GM18498 (cell line): ENCODE measurements around the gene MSMP.

Experiments used
- ATAC-seq: cut with Tn5 transposase; IDR thresholded peaks from one replicate; pipeline ENCODE4 v1.9.1; 2021; ENCODE audit warnings: mild to moderate bottlenecking, moderate library complexity; ENCODE audit not compliant: unreplicated experiment

Gene MSMP

GRCh38 chr9:35771943-35772342 is 17.9 kb upstream of the MSMP start:
- ATAC-seq = no peak

GRCh38 chr9:35771534-35771933 is 17.5 kb upstream of the MSMP start:
- no peak for ATAC-seq

- ATAC-seq = no peak
Measured at GRCh38 chr9:35771075-35771433, 17.0 kb upstream of the MSMP start.

- no peak for ATAC-seq
Measured at GRCh38 chr9:35769763-35770162, 15.7 kb upstream of the MSMP start.

- ATAC-seq = no peak
Measured at GRCh38 chr9:35767458-35767857, 13.4 kb upstream of the MSMP start.

DNA sequence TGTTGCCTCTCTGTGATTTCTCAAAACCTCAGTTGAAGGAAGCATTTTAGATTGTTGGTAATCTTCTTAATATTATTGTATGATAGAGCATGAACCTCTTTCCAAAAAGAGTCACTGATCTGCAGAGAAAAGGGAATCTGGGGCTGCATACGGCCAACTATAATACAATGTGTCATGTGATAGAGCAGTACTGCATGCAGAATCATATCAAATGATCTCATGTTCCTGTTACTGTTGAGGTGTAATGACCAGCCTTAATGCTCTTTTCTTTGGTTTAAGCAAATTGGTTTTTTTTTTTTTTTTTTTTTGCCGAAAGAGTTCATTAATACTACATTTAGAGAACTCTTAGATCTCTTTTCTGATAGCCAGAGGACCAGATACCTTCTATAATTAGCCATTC is 12.9 kb upstream of the MSMP start:
- no peak for ATAC-seq

GRCh38 chr9:35763803-35764202 is 9.7 kb upstream of the MSMP start:
- no peak for ATAC-seq

GRCh38 chr9:35763181-35763580 is 9.1 kb upstream of the MSMP start:
- no peak for ATAC-seq

DNA sequence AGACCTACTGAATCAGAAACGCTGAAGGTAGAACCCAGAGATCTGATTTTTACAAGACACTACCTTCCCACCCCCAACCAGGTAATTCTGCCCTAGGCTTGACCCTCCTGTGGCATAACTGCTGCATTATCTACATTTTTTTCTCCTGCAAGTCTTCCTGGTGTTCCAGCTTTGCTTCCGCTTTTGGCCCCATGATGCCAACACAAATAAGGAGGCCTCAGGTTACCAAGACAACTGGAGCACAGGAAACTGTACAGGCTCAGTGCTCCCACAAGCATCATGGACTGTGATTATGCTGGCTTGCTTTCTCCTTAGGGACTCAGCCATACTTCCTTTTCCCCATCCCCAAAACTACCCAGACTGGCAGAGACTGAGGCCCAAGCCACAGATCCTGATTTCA is 6.6 kb upstream of the MSMP start:
- no peak for ATAC-seq

- ATAC-seq = no peak
Measured at GRCh38 chr9:35759795-35760194, 5.7 kb upstream of the MSMP start.

GRCh38 chr9:35758475-35759050 is 4.5 kb upstream of the MSMP start:
- ATAC-seq = no peak

GRCh38 chr9:35757892-35758275 is 3.8 kb upstream of the MSMP start:
- ATAC-seq = no peak

- peak; percentile 46 for ATAC-seq
Measured at GRCh38 chr9:35757226-35757891, 3.3 kb upstream of the MSMP start.

DNA sequence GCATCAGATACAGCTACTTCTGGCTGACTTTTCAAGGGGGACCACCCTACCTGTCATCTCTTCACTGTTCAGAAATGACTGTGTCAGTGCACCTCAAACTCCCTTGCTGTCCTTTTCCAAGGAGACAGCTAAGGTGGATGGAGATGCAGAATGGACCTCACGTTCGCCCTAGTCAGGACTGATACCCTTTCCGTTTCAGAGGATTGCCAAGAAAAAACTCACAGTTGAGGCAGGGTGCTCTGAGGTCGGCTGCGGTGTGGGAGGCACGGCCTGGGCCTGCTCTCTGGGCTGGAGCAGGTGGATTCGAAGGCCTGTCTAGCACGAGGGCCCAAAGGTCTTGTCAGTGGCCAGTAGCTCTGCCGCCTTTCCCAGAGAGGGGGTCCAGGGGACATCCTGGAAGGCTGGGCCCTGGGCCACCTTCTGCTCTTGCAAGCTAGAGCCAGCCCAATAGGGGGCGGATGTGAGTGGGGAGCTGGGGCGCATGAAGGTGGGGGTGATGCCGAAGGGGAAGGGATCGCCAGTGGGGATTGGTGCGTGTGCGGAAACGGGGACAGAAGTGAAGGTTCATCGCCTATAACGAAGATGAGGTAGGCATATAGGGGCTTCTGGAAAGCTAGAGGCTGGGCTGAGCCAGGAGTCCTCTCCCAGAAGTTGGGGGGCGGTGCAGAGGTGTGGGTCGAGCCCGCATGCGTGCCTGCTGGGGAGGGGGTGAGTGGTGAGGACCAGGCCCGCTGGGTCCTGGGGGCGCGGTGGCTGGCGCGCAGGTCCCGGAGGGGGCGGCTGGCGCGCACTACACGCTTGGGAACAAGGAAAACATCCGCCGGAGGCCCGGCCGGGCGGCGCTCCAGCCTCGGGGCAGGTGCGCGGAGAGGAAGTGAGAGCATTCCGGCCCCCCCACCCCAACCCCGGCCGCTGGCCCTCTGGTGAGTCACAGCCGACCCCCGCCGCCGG is 2.5 kb upstream of the MSMP start:
- ATAC-seq = peak; percentile 77

- no peak for ATAC-seq
Measured at GRCh38 chr9:35755071-35755470, 995 bp upstream of the MSMP start.

DNA sequence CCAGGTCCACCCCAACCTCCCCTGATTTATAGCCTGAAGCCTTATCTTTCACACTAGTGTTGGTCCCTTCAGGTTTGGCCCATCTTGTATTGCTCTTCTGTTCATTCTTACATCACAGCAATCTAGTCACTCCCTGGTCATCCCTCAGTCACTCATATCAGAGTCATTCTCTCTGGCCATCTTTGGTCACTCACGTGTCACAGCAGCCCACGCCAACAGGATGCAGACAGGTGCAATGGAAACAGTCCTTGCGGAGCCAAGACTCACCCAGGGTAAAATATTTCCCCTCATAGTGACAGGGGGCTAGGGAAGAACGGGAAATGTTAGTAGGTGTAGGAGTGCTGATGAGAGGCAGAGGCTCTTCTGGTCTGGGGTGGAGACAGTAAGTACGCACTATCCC is 610 bp downstream of the MSMP start:
- ATAC-seq = no peak

DNA sequence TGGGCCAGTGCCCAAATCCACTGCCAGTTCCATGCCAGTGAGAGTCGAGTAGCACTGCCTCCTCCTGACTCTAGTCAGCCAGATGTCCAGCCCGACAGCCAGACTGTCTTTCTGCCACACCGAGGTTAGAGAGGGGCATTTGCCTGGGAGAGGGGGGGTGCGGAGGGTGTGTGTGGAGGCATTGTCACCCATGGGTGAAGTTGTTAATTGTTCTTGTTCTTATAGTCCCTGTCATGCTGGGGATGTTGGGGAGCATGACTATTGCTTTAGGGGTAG is 3.9 kb downstream of the MSMP start:
- ATAC-seq = no peak

DNA sequence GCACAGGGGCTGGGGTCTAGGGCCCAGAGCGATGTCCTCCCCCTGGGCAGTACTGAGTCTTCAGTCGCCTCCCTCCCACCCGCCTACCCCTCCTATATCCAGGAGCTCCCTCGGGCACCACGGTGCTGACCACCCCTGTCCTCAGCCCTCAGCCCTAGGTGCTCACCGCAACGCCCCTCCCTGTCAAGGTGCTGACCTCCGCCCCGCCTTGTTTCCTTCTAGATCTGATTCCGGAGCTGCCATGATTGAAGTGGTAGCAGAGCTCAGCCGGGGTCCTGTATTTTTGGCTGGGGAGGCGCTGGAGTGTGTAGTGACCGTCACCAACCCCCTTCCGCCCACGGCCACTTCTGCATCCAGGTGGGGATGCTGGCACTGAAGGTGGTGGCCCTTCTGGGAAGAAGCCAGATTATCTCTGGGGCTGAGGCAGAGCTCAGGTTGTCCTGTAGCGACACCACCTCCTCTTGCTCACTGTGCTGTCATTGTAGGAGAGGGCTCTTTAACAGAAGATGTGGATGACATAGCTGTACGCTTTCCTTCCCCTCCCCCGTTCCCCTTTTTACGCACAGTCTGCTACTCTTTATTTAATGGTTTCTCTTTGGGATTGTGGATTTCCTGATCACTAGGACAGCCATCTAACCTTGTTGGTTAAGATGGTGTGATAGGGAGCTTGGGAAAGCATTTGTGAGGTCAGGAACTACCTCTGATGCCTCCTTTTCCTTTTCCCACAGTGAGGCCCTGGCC is 4.4 kb downstream of the MSMP start:
- peak; percentile 38 for ATAC-seq

- ATAC-seq = peak; percentile 83
Measured at GRCh38 chr9:35748858-35749514, 5.1 kb downstream of the MSMP start, which contains the start of the genes GBA2 and RGP1. Gene GBA2 (minus strand): TSS chr9:35749228. CDS start chr9:35748704, 524 bp downstream. Gene RGP1 (plus strand): TSS chr9:35749287. CDS start chr9:35749756, 469 bp downstream.

DNA sequence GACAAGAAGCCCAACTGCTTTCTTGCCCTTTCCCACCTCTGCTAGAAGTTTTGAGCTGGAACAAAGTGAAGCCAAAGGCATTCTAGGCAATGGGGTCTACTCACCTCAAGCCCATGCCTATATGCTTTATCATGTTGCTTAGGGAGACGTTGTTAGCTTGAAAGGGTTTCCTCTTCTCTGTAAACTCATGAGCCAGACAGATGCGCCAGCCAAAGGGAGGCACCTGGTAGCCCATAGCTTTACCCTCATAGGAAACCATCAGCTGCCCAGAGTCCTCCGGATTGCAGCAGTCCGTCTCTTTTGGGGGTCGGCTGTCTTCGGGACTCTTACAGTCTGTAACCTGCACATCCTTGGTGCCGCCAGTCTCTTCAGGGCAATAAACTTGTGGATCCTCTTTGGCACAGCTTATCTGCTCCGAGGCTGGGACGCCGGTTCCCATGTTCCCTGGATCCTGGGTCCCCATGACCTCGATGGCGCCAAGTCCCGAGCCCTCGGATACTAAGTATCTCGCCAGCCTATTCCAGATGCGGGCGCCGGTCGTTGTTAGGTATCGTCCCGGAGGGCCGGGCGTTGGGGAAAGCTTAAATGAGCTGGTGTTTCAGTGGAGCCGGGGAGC is 5.7 kb downstream of the MSMP start:
- no peak for ATAC-seq
